ENCODE measurements around the gene MAMDC2. TPM values are rescaled to one million over a fixed set of nuclear protein-coding genes. Genes with fewer than 3 reads are reported as not detected.
A peak's percentile ranks its signal among the peaks of the same experiment; 100 is the strongest.
"Not testable (repeated sequence)": the region's sequence is repeated elsewhere in the genome, so short reads cannot be mapped to it uniquely, and the experiment has no call there.

MAMDC2 gene
- total RNA-seq, 4 donors from 2014 or later, result 4.1 to 17.3 (median 9.3) TPM

DNA sequence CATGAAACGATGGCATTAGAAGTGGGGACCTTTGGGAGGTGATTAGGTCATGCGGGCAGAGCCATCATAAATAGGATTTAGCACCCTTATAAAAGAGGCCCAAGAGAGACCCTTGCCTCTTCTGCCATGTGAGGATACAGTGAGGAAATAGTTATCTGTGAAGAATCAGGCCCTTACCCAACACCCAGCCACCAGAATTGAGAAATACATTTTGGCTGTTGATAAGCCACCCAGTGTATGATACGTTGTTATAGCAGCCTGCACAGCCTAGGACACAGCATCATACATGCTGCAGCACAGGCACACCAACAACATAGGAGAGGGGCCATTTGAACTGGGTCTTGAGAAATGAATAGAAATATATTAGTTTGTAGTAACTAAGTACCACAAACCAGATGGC is 8.0 kb upstream of the MAMDC2 start:
- H3K9me3 ChIP-seq, result no peaks in the 10 kb centered on the region
- H3K27me3 ChIP-seq, result no peaks in the 10 kb centered on the region
- H3K4me3 ChIP-seq, result no peak overlapping the region
- TF ChIP-seq POLR2A (IDR thresholded peaks at IDR 0.05) (no peak), POLR2AphosphoS5 (IDR thresholded peaks at IDR 0.05) (no peak), EP300 (IDR thresholded peaks at IDR 0.05) (no peak)
- TF ChIP-seq, protein P1, sequence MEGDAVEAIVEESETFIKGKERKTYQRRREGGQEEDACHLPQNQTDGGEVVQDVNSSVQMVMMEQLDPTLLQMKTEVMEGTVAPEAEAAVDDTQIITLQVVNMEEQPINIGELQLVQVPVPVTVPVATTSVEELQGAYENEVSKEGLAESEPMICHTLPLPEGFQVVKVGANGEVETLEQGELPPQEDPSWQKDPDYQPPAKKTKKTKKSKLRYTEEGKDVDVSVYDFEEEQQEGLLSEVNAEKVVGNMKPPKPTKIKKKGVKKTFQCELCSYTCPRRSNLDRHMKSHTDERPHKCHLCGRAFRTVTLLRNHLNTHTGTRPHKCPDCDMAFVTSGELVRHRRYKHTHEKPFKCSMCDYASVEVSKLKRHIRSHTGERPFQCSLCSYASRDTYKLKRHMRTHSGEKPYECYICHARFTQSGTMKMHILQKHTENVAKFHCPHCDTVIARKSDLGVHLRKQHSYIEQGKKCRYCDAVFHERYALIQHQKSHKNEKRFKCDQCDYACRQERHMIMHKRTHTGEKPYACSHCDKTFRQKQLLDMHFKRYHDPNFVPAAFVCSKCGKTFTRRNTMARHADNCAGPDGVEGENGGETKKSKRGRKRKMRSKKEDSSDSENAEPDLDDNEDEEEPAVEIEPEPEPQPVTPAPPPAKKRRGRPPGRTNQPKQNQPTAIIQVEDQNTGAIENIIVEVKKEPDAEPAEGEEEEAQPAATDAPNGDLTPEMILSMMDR (IDR thresholded peaks at IDR 0.05), result no peak
- H3K36me3 ChIP-seq, result no peaks in the 10 kb centered on the region
- 83% methylated on average over 3 of the region's 3 CpGs for WGBS
- H3K4me1 ChIP-seq, result no peaks in the 10 kb centered on the region
- no peak overlapping the region for H3K27ac ChIP-seq
- no peak for DNase-seq (ENCODE audit: low spot score in 2 of 2)

DNA sequence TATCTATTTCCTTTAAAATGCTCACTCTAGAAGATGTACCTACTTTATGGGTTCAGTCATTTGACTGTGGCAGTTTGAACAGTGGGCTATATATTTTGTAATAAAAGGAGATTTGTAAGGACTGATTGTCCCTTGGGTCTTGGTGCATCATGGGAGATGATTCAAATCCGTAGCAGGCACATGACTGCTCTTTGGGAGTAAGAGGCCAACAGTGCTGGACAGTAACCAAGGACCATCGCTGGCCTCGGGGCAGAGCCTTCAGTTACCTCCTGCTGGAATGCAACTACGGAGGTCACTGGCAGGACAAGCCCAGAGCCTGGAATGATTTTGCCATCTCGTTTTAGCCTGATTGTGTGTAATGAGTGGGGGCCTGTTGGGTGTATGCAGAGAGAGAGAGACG is 7.0 kb upstream of the MAMDC2 start:
- TF ChIP-seq POLR2A (IDR thresholded peaks at IDR 0.05) (no peak), POLR2AphosphoS5 (IDR thresholded peaks at IDR 0.05) (no peak), EP300 (IDR thresholded peaks at IDR 0.05) (no peak)
- TF ChIP-seq, protein P1 (IDR thresholded peaks at IDR 0.05), result no peak
- Histone ChIP-seq H3K4me1 (no peaks in the 10 kb centered on the region), H3K36me3 (no peaks in the 10 kb centered on the region), H3K4me3 (no peak overlapping the region), H3K27me3 (no peaks in the 10 kb centered on the region), H3K27ac (no peak overlapping the region), H3K9me3 (no peaks in the 10 kb centered on the region)
- WGBS, result 64% methylated on average over 6 of the region's 6 CpGs
- DNase-seq (ENCODE audit: low spot score in 2 of 2), result no peak

DNA sequence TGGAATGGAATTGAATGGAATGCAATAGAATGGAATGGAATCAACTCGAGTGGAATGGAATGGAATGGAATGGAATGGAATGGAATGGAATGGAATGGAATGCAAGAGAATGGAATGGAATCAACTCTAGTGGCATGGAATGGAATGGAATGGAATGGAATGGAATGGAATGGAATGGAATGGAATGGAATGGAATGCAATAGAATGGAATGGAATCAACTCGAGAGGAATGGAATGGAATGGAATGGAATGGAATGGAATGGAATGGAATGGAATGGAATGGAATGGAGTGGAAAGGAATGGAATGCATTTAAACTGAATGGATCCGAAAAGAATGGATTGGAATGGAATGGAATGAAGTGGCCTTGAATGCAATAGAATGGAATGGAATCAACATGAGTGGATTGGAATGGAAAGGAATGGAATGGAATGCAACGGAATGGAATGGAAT is 5.5 kb upstream of the MAMDC2 start:
- not testable (repeated sequence) for H3K9me3 ChIP-seq; H3K27me3 ChIP-seq; H3K4me1 ChIP-seq; DNase-seq (ENCODE audit: low spot score in 2 of 2); H3K36me3 ChIP-seq; H3K27ac ChIP-seq; H3K4me3 ChIP-seq
- WGBS, result 65% methylated on average over 4 of the region's 4 CpGs

DNA sequence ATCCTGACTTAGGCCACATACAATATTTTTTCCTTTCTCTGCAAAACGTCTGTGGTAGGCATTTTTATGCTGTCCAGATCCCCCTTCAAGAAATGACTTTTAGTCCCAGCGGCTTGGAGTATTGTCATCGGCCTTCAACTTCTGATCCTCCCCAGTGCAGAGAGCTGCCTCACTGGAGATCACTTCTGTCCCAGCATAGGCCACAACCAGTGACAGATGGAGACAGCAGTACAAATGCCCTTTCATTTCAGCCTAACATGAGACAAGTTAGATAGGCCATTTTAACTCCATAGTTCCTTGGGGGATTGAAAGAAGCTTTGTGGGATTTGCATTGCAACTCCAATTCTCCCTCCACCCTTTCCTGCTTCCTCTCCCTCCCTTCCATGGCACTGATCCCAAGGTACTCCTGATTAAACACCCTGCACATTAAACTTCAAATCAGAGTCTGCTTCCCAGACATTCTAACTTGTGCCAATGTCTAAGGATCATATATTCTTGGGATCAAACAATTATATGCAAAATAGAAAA is 3.2 kb upstream of the MAMDC2 start:
- TF ChIP-seq POLR2A (IDR thresholded peaks at IDR 0.05), result no peak
- TF ChIP-seq POLR2AphosphoS5 (IDR thresholded peaks at IDR 0.05), result no peak
- TF ChIP-seq, protein P1 (IDR thresholded peaks at IDR 0.05), result no peak
- TF ChIP-seq EP300 (IDR thresholded peaks at IDR 0.05), result no peak
- Histone ChIP-seq H3K27ac (no peak overlapping the region), H3K36me3 (no peaks in the 10 kb centered on the region), H3K4me1 (peaks cover 29% of the 10 kb centered on the region), H3K4me3 (no peak overlapping the region), H3K9me3 (no peaks in the 10 kb centered on the region), H3K27me3 (no peaks in the 10 kb centered on the region)
- 74% methylated on average over 3 of the region's 3 CpGs for WGBS
- DNase-seq (ENCODE audit: low spot score in 2 of 2), result no peak

DNA sequence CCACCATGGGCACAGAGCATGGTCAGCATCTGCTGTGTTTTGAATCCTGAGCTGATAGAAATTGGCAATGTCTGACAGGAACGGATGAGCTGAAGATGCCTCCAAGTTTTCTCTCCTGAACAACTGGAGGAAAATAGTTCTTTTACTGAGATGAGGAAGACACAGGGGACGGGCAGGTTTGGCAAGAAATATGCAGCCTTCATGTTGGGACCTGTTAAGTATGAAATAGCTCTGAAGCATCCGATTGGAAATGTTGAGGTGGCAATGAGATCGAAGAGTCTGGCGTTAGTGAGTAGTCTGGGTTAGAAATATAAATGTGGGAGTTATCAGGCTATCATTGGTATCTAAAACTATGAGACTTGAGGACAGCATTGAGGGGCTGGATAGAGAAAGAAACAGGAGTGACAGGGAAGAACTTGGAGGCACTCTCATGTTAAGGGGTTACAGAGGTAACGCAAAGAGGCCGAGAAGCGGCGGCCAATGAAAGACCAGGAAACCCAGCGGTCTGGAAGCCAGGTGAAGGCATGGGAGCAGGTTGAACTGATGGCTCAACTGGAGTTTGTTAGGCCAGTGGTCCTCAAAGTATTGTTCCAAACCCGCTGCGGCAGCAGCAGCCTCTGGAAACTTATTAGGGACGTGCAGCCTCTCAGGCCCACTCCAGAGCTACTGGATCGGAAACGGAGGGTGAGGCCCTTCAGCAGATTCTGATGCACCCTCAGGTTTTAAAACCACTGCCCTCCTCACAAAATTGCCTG is 1.0 kb upstream of the MAMDC2 start:
- 78% methylated on average over 15 of the region's 15 CpGs for WGBS
- DNase-seq (ENCODE audit: low spot score in 2 of 2), result no peak
- no peaks in the 10 kb centered on the region for H3K27me3 ChIP-seq
- no peaks in the 10 kb centered on the region for H3K36me3 ChIP-seq
- no peak overlapping the region for H3K4me3 ChIP-seq
- TF ChIP-seq EP300 (IDR thresholded peaks at IDR 0.05), result no peak
- TF ChIP-seq POLR2A (IDR thresholded peaks at IDR 0.05), result no peak
- TF ChIP-seq, protein P1 (IDR thresholded peaks at IDR 0.05), result no peak
- TF ChIP-seq POLR2AphosphoS5 (IDR thresholded peaks at IDR 0.05), result no peak
- peaks cover 45% of the 10 kb centered on the region for H3K4me1 ChIP-seq
- no peaks in the 10 kb centered on the region for H3K9me3 ChIP-seq
- peak overlapping the region; percentile 81 for H3K27ac ChIP-seq
